Measurements from ENCODE around the gene OR6Q1. TPM values are rescaled to one million over a fixed set of nuclear protein-coding genes. Genes with fewer than 3 reads are reported as not detected.

The OR6Q1 gene
- total RNA-seq, 2 donors from 2014 or later, result 0.25 TPM; not detected in 1

GRCh38 chr11:58043379-58043778 lies 12.6 kb downstream of the OR6Q1 start:
- H3K9me3 Mint-ChIP-seq, result no peaks in the 10 kb centered on the region
- no peak for ATAC-seq
- DNase-seq (ENCODE audit: low spot score in 2 of 2), result no peak

DNA sequence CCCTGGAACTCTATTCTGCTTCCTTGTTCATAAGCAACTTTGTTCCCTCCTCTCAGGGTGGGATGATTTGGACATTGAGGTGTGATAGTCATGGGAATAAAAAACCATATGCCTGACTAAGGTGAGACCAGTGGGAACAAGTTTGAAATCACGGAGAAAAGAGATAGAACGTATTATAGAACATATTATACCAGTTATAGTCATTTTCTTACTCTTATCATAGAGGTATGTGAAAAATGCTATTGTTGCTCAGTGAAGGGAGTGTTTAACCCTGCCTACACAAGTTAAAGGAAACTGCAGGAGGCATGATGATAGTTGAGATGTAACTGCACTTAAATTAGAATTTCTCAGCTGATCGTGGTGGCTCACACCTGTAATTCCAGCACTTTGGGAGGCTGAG lies 15.5 kb downstream of the OR6Q1 start:
- Mint-ChIP-seq H3K27ac (no peak overlapping the region), H3K36me3 (peaks cover 0 to under 1% of the 10 kb centered on the region in 2 donors), H3K9me3 (no peaks in the 10 kb centered on the region)
- DNase-seq (ENCODE audit: low spot score in 2 of 2) (no peak), ATAC-seq (no peak)

More at GRCh38 chr11:58043379-58043778, 12.6 kb downstream of the OR6Q1 start:
- H3K36me3 Mint-ChIP-seq, result peaks cover 0 to 4% of the 10 kb centered on the region in 2 donors
- H3K27ac Mint-ChIP-seq, result no peak overlapping the region

GRCh38 chr11:58047818-58048217 lies 17.1 kb downstream of the OR6Q1 start:
- no peaks in the 10 kb centered on the region for H3K36me3 Mint-ChIP-seq
- H3K9me3 Mint-ChIP-seq, result no peaks in the 10 kb centered on the region
- DNase-seq (ENCODE audit: low spot score in 2 of 2) (no peak), ATAC-seq (no peak)
- no peak overlapping the region for H3K27ac Mint-ChIP-seq

- no peaks in the 10 kb centered on the region for H3K36me3 Mint-ChIP-seq
- DNase-seq (ENCODE audit: low spot score in 2 of 2), result no peak
- ATAC-seq, result no peak
- no peak overlapping the region for H3K27ac Mint-ChIP-seq
- H3K9me3 Mint-ChIP-seq, result peaks cover 0 to 4% of the 10 kb centered on the region in 2 donors
Measured at GRCh38 chr11:58055806-58056401, 25.2 kb downstream of the OR6Q1 start.

DNA sequence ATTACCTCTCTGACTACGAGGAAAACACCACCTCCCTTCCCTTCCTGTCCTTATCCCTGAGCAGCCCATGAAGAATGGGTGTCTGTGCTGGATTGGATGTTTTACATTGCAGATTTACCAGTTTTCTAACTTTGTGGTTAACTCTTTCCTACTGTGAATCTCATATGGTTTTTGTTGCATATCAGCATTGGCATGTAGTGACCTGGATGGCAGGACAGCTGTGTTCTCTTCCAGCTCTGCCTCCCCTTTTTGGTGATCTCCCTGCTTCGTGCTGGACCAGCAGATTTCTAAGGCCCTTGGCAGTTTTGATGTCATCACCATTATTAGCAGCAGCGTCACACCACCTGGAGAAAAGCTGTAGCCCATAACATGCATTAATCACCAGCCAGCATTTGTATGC lies 26.7 kb downstream of the OR6Q1 start:
- DNase-seq (ENCODE audit: low spot score in 2 of 2) (no peak), ATAC-seq (no peak)
- Mint-ChIP-seq H3K27ac (peak overlapping the region in 1 of 2 donors; percentile 1), H3K9me3 (peaks cover 0 to 4% of the 10 kb centered on the region in 2 donors), H3K36me3 (no peaks in the 10 kb centered on the region)

DNA sequence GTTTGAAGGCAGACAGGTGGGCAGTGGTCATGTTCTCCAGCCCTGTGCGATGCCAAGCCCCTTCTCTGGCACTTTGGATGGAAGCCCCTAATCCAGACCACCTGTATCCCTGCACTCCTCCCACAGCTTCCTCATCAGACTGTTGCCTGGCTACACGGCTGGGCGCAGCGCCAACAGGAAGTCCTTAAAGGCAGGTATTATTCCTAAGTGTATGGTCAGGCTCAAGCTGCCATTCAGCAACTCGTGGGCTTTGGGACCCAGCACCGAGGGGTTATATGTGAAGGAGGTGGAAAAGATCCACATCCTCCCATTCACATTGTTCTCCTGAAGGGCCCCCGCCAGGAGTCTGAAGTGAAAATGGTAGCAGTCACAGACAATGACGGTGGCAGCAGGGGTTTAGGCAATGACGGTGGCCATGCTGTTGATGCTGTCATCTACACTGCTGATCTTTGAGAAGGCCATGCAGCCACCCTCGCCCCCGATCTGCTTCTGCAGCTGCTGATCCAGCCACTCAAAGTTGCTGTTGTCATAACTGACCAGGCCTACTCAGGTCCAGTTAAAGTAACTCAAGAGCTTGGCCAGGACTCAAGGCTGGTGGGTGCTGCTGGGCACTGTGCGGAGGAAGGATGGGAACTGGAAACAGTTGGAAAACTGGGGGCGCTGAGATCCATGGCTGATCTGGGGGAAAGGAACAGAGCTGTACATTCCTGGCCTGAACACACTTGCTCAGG lies 27.7 kb downstream of the OR6Q1 start:
- Mint-ChIP-seq H3K27ac (no peak overlapping the region), H3K9me3 (peaks cover 0 to 4% of the 10 kb centered on the region in 2 donors)

GRCh38 chr11:58059007-58059350 lies 28.2 kb downstream of the OR6Q1 start:
- H3K27ac Mint-ChIP-seq, result no peak overlapping the region
- H3K9me3 Mint-ChIP-seq, result peaks cover 0 to 4% of the 10 kb centered on the region in 2 donors
- ATAC-seq (no peak), DNase-seq (ENCODE audit: low spot score in 2 of 2) (no peak)
- H3K36me3 Mint-ChIP-seq, result no peaks in the 10 kb centered on the region

More for the DNA sequence above, 27.7 kb downstream of the OR6Q1 start:
- DNase-seq (ENCODE audit: low spot score in 2 of 2) (no peak), ATAC-seq (no peak)
- no peaks in the 10 kb centered on the region for H3K36me3 Mint-ChIP-seq

GRCh38 chr11:58060535-58060934 lies 29.8 kb downstream of the OR6Q1 start:
- Mint-ChIP-seq H3K27ac (no peak overlapping the region), H3K9me3 (peaks cover 0 to 4% of the 10 kb centered on the region in 2 donors), H3K36me3 (no peaks in the 10 kb centered on the region)
- DNase-seq (ENCODE audit: low spot score in 2 of 2) (no peak), ATAC-seq (no peak)

DNA sequence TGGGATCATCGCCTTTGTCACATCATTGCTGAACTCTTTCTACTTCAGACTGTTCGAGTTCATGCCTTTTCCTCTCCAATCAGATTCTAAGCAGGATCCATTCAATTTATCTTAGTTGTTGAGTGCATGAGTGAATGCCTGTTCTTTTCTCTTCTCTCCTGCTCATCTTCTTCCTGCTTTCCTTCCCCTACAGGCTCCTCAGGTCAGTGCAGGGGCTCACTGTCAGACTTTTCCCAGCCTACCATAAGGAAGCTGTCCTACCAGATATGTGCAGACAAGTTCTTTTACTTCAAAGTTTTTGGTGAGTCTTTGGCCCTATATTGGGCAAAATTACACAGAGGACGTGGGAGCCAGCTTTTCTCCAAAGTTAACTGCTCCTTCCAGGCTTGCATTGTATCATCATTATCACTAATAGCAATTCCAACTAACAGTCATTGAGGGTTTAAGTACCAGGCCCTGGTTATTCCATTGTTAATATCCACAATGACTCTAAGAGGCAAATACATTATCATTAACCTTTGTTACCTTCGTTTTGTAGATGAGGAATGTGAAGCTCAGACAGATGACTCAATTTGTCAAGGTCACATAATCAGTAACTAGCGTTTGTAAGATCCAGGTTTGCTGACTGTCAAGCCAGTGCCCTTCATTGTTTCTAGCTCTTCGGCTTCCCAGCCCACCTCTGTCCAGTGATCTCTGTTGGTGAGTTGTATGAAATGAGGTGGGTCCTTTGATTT lies 30.4 kb downstream of the OR6Q1 start:
- DNase-seq (ENCODE audit: low spot score in 2 of 2), result no peak

DNA sequence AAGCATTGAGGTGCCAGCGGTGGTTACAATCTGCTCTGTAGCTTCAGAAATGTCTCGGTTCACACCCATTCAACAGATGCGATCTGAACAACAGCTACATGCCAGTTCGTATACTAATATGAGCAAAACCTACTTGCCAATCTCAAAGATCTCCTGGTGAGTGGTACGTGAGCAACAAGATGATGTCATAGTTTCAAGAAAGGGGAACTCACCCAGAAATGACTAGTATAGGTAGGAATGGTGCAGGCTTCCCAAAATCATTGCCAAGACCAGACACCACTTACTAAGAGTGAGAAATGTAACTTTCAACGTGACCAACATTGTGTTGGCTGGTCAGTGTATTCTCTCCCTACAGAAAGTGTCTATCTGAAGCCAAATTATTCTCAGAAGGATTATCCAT lies 31.1 kb downstream of the OR6Q1 start:
- DNase-seq (ENCODE audit: low spot score in 2 of 2) (no peak), ATAC-seq (peak; percentile 41 to 69)
- Mint-ChIP-seq H3K27ac (no peak overlapping the region), H3K36me3 (no peaks in the 10 kb centered on the region), H3K9me3 (peaks cover 0 to 4% of the 10 kb centered on the region in 2 donors)

More for the DNA sequence above, 30.4 kb downstream of the OR6Q1 start:
- peaks cover 0 to 4% of the 10 kb centered on the region in 2 donors for H3K9me3 Mint-ChIP-seq
- H3K36me3 Mint-ChIP-seq, result no peaks in the 10 kb centered on the region
- no peak overlapping the region for H3K27ac Mint-ChIP-seq
- ATAC-seq, result no peak

GRCh38 chr11:58067685-58068084 lies 36.9 kb downstream of the OR6Q1 start:
- ATAC-seq (no peak), DNase-seq (ENCODE audit: low spot score in 2 of 2) (no peak)
- H3K9me3 Mint-ChIP-seq, result no peaks in the 10 kb centered on the region
- H3K36me3 Mint-ChIP-seq, result no peaks in the 10 kb centered on the region
- no peak overlapping the region for H3K27ac Mint-ChIP-seq

DNA sequence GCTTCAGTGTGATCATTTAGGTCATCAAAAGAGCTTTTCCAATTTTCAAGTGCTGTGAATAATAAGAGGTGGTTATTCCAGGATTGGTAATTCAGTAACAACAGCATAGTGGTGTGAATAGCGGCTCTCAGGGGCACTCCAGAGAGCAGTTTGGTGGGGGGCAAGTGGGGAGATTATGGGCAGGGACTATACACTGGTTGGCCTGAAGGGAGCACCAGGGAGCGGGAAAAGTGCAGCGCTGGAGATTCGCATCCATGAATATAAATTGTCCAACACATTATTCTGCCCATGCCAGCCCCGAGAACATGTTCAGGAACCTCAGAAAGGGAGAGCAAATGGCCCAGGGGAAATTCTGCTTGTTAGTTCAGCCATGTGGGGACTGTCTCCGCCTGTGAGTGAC lies 37.9 kb downstream of the OR6Q1 start:
- Mint-ChIP-seq H3K27ac (no peak overlapping the region), H3K36me3 (no peaks in the 10 kb centered on the region), H3K9me3 (no peaks in the 10 kb centered on the region)
- no peak for ATAC-seq
- DNase-seq (ENCODE audit: low spot score in 2 of 2), result no peak

DNA sequence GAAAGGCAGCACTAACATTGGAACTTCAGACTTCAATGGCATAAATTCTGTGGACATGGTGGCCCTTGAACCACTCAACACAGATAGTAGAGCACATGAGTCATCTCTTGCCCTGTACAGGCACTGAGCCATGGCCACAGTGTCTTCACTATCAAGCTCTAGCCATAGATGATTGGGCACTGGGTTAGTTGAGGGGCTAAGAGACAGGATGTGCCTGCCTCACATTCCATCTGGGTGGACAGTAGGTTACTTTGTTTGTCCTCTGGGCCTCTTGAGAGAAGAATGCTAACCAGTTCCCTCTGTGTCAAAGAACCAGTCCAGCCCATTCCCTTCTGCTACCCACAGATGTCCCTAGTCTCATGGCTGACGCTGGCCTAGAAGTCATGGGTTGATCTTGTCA lies 39.8 kb downstream of the OR6Q1 start:
- no peaks in the 10 kb centered on the region for H3K36me3 Mint-ChIP-seq
- no peak overlapping the region for H3K27ac Mint-ChIP-seq
- DNase-seq (ENCODE audit: low spot score in 2 of 2), result no peak
- ATAC-seq, result no peak
- no peaks in the 10 kb centered on the region for H3K9me3 Mint-ChIP-seq

GRCh38 chr11:58075781-58076180 lies 45.0 kb downstream of the OR6Q1 start:
- ATAC-seq (no peak), DNase-seq (ENCODE audit: low spot score in 2 of 2) (no peak)
- no peak overlapping the region for H3K27ac Mint-ChIP-seq
- H3K9me3 Mint-ChIP-seq, result no peaks in the 10 kb centered on the region
- no peaks in the 10 kb centered on the region for H3K36me3 Mint-ChIP-seq
